NCI-H1694 treated with DMSO at 0.1 percent for 48 hours (cell line): ENCODE measurements around the gene UBAC2.
"Not testable (repeated sequence)": the region's sequence is repeated elsewhere in the genome, so short reads cannot be mapped to it uniquely, and the experiment has no call there.

Experiments used
- DNase-seq: peaks from one replicate; lab custom pipeline; 2025; lab: John Stamatoyannopoulos, UW

The UBAC2 gene

DNA sequence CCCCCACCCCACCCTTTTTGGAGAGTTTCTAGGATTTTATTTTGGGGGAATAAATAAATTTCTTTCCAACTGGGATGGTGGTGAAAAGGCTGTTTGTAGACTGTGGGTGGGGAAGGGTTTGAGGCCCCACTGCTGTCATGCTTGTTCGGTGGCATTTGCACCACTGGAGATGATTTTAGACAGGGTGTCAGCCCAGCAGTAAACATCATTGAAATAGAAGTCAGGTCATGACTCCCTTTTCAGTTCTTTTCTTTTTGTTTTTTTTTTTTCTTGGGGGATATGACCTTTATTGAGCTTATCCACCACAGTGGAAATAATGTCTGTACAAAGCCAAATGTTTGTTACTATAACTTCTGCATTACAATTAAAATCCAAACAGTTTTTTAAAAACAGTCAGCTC, 14.1 kb downstream of the UBAC2 start:
- DNase-seq = no peak

GRCh38 chr13:99215184-99215830, 14.7 kb downstream of the UBAC2 start:
- no peak for DNase-seq

DNA sequence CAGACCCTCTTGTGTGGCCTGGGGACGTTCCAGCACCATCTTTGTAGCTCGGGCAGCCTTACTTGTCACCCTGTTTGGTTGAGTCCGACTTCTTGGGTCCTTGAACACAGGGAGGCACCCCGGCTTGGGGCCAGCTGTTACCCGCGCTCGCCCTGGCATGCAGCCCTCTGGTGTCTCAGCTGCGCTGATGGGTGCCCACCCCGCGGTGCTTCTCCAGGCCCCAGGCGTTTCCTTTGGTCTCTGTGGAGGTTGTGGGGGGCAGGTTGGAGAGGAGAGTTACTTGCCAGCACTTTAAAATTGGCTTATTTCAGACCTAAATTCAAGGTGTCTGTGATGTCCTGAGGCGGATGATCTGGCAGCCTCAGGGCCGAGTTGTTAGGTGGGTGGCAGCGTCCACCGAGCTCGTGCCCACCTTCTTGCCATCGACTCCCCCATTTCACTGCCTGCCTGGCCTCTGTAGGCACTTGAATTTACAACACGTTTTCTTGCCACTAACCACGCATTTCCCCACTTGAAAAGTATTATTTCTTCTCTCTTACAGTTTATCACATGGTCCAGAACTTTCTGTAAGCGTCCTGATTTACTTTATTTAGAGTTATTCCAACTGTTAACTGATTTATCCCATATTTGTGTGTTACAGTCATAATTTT, 16.9 kb downstream of the UBAC2 start:
- no peak for DNase-seq

DNA sequence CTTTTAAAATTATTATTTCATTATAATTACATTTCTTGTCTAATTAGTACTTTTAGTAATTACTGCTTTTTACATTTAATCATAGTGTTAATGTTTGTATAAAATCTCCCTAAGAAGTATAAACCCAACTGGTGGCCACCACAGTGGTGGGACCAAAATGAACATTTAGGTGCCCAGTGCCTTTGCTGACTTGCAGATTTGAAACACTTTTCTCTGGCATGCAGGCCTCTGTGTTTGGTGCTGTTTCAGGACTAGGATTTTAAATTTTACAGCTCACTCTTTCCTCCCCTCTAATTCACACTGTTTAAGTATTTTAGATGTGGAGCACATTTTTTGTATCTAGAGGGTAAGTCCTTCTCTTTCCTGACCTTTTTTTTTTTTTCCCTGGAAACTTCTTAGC, 17.5 kb downstream of the UBAC2 start:
- DNase-seq = no peak

- no peak for DNase-seq
Observed at GRCh38 chr13:99218545-99218944, 17.9 kb downstream of the UBAC2 start.

- no peak for DNase-seq
Observed at GRCh38 chr13:99218969-99219368, 18.3 kb downstream of the UBAC2 start.

- no peak for DNase-seq
Observed at GRCh38 chr13:99220199-99220935, 19.7 kb downstream of the UBAC2 start.

- DNase-seq = no peak
Observed at GRCh38 chr13:99221567-99222239, 21.0 kb downstream of the UBAC2 start.

- DNase-seq = no peak
Observed at GRCh38 chr13:99223587-99223986, 22.9 kb downstream of the UBAC2 start.

DNA sequence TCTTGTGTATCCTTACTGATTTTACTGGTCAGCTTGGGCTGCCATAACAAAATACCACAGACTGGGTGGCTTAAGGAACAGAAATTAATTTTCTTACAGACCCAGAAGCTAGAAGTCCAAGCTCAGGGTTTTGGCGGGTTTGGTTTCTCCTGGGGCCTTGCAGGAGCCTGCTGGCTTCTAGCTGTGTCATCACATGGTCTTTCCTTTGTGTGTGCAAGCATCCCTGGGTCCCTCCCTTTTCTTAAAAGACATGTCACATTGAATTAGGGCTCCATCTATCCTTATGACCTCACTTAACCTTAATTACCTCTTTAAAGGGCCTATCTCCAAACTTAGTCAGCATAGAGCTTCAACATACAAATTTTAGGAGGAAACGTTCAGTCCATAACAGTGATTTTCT, 23.4 kb downstream of the UBAC2 start:
- DNase-seq = no peak

DNA sequence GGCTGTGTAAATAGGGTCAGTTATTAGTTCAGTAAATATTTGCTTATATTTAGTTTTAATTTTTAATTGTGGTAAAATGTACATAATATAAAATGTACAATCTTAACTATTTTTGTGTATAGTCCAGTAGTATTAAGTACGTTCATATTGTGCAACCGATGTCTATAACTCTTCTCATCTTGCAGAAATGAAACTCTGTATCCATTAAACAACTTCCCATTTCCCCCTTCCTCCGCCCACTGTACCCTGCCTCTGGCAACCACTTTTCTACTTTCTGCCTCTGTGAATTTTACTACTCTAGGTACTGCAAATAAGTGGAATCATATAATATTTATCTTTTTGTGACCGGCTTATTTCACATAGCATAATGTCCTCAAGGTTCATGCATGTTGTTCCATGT, 24.4 kb downstream of the UBAC2 start:
- DNase-seq = no peak

- no peak for DNase-seq
Observed at GRCh38 chr13:99226513-99226912, 25.9 kb downstream of the UBAC2 start.

DNA sequence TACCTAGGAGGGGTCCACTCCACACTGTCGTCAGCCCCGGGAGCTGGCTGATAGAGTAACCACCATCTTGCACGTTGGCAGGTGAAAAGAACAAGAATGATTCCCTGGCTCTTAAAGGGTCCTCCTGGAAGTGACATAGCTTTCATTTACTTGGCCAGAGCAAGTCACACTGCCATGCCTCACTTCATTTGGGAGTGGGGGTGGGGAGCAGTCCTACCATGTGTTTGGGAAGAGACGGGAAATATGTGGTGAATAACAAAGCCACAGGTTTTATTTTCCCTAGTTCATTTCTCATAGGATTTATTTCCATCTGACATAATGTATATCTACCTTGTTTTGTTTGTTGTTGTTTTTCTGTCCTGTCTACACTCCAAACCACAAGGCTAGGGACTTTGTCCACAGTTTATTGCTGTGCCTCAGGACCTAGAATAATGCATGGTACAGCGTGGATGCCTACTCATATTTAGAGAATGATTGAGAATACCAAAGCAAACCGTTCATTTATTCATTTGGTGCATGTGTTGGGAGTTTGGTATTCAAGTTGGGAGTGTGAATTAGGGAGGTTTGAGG, 26.8 kb downstream of the UBAC2 start:
- no peak for DNase-seq

- no peak for DNase-seq
Observed at GRCh38 chr13:99227909-99228688, 27.4 kb downstream of the UBAC2 start.

- DNase-seq = no peak
Observed at GRCh38 chr13:99228737-99229691, 28.4 kb downstream of the UBAC2 start.

GRCh38 chr13:99230588-99230987, 29.9 kb downstream of the UBAC2 start:
- DNase-seq = not testable (repeated sequence)

- DNase-seq = no peak
Observed at GRCh38 chr13:99230991-99231390, 30.3 kb downstream of the UBAC2 start.

- DNase-seq = no peak
Observed at GRCh38 chr13:99231721-99232120, 31.1 kb downstream of the UBAC2 start.

DNA sequence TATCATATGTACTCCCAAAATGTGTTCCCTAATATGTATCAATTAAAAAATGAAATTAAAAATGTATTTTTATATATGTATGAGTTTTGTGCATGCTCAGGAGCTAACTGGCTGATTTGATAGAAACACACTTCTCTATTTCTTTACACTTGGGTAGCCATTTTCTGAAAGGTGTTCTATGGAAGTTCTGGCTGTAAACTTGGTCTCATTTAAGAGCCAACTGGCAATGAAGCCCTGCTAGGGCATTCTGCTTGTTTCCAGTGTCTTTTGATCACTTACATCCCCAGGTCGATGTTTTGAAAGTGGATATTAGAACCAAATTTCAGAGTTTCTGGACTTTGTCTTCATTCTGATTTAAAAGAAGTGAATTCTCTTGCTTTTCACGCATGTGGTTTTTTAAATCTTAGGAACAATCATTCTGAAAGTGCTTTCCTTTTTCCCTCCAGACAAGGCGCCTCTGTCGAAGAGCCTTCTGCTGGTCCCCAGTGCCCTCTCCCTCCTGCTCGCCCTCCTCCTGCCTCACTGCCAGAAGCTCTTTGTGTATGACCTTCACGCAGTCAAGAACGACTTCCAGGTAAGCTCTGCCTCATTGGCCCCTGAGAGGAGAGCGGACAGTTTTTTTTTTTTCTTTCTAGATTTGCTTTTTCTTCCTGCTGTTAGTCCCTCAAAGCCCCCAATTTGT, 37.5 kb downstream of the UBAC2 start:
- no peak for DNase-seq

GRCh38 chr13:99246100-99246499, 45.4 kb downstream of the UBAC2 start:
- DNase-seq = no peak
